GM12801 (cell line): Measurements from ENCODE around the gene EPB41L2.

Experiments used
- CTCF ChIP-seq: IDR thresholded peaks from one replicate; pipeline ENCODE4 v1.5.1; 2011; ENCODE audit warnings: control low read depth; ENCODE audit not compliant: insufficient read length; ENCODE audit errors: extremely low read depth

EPB41L2 gene

GRCh38 chr6:130822736-130823135 is 240.3 kb downstream of the EPB41L2 start:
- no peak for TF ChIP-seq CTCF

GRCh38 chr6:130815200-130816071 is 247.6 kb downstream of the EPB41L2 start:
- TF ChIP-seq CTCF: no peak

- TF ChIP-seq CTCF: no peak
Measured at GRCh38 chr6:130814506-130814905, 248.5 kb downstream of the EPB41L2 start.

- TF ChIP-seq CTCF: no peak
Measured at GRCh38 chr6:130811932-130812331, 251.1 kb downstream of the EPB41L2 start.

GRCh38 chr6:130810307-130811030 is 252.6 kb downstream of the EPB41L2 start:
- no peak for TF ChIP-seq CTCF

- no peak for TF ChIP-seq CTCF
Measured at GRCh38 chr6:130797061-130797460, 266.0 kb downstream of the EPB41L2 start.

- TF ChIP-seq CTCF: no peak
Measured at GRCh38 chr6:130796313-130796905, 266.6 kb downstream of the EPB41L2 start.
